SJSA1 (cell line): ENCODE measurements around the gene BRINP1. TPM values are rescaled to one million over a fixed set of nuclear protein-coding genes. Genes with fewer than 3 reads are reported as not detected.

Experiments used
- DNase-seq, 2 experiments: peaks; one replicate each; pipeline ENCODE4 v3.0.0-alpha.2; 2015 to 2020; ENCODE audit warnings: low spot score in 2 of 2, low read depth in 1 of 2
- H3K27ac ChIP-seq: fragments of 250-450 bp; sonication (Bioruptor Pico); 2 replicates; pipeline ENCODE4 v1.5.1; 2020; ENCODE audit warnings: mild to moderate bottlenecking, moderate library complexity
- H3K27me3 ChIP-seq: fragments of 250-450 bp; sonication (Bioruptor Pico); replicated peaks from 2 replicates; pipeline ENCODE4 v1.5.1; 2020; ENCODE audit warnings: mild to moderate bottlenecking, moderate library complexity
- H3K36me3 ChIP-seq: fragments of 250-450 bp; sonication (Bioruptor Pico); 2 replicates; pipeline ENCODE4 v1.5.1; 2020; ENCODE audit warnings: mild to moderate bottlenecking
- H3K4me1 ChIP-seq: fragments of 250-450 bp; sonication (Bioruptor Pico); replicated peaks from 2 replicates; pipeline ENCODE4 v1.6.1; 2021; ENCODE audit warnings: mild to moderate bottlenecking
- H3K4me3 ChIP-seq: fragments of 250-450 bp; sonication (Bioruptor Pico); 2 replicates; pipeline ENCODE4 v1.5.1; 2020; ENCODE audit warnings: mild to moderate bottlenecking
- H3K9me3 ChIP-seq: fragments of 250-450 bp; sonication (Bioruptor Pico); replicated peaks from 2 replicates; pipeline ENCODE4 v1.5.1; 2020; ENCODE audit warnings: mild to moderate bottlenecking
- total RNA-seq: library from RNA; depleted of rRNA; stranded (reverse); fragments of >200 nt; shearing (Covaris generic); gene quantifications from 2 replicates; pipeline ENCODE4 v1.2.3, GENCODE V29; 2014

The BRINP1 gene
- total RNA-seq, 1 experiment from 2014 or later, result not detected

DNA sequence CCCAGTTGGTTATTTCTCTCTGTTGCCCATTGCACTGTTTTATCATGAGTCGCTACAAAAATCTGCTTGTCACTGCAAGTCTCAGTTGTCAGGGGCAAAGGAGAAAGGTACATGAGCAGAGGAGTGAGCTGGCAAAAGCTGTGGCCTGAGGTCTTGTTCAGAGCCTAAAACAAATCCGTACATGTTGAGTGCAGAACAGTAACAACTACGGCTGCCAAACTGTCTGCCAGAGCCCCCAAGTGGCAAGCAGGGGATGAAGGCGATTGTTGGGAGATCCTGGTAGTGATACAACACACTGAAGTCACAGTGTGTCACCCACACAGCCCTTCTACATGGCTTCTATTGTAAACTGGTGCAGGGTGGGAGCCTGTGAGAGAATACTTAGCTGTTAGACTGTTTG, 50.9 kb downstream of the BRINP1 start:
- no peak for DNase-seq
- Histone ChIP-seq H3K9me3 (peaks cover 6% of the 10 kb centered on the region; the same call in 1 of the 2 replicates), H3K36me3 (no peaks in the 10 kb centered on the region), H3K27ac (no peak overlapping the region), H3K4me1 (no peaks in the 10 kb centered on the region), H3K27me3 (no peaks in the 10 kb centered on the region), H3K4me3 (no peak overlapping the region)

GRCh38 chr9:119313846-119314245, 55.4 kb downstream of the BRINP1 start:
- no peaks in the 10 kb centered on the region for H3K27me3 ChIP-seq

GRCh38 chr9:119310741-119311140, 58.5 kb downstream of the BRINP1 start:
- Histone ChIP-seq H3K36me3 (no peaks in the 10 kb centered on the region), H3K4me1 (no peaks in the 10 kb centered on the region), H3K4me3 (no peak overlapping the region), H3K27me3 (no peaks in the 10 kb centered on the region), H3K27ac (no peak overlapping the region), H3K9me3 (peaks cover 7% of the 10 kb centered on the region; the same call in 1 of the 2 replicates)
- no peak for DNase-seq

More at GRCh38 chr9:119313846-119314245, 55.4 kb downstream of the BRINP1 start:
- Histone ChIP-seq H3K36me3 (no peaks in the 10 kb centered on the region), H3K4me1 (no peaks in the 10 kb centered on the region), H3K4me3 (no peak overlapping the region), H3K9me3 (peaks cover 9% of the 10 kb centered on the region; the same call in 1 of the 2 replicates), H3K27ac (no peak overlapping the region)
- DNase-seq, result no peak

DNA sequence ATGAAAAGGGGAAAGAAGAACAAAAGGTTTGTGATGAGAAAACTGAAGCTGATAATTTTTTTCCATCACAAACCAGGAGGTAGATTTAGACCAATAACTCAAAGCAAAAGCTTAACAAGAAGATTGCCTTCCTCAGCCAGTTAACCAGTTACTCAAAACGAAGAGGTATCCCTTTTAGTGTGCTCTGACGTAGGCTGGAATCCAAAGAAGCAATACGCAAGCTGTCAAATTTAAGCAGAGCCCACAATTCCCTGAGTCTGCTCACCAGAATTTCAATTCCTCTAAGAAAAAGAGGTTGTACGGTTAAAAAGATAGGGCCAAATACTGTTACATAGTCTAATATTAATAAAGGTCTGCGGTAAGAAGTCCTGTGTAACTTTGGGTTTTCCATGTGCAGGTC, 61.8 kb downstream of the BRINP1 start:
- Histone ChIP-seq H3K4me1 (no peaks in the 10 kb centered on the region), H3K9me3 (0 out of 2 replicates have a peak, but pooled peaks cover 2% of the 10 kb centered on the region), H3K36me3 (no peaks in the 10 kb centered on the region), H3K4me3 (no peak overlapping the region), H3K27ac (no peak overlapping the region), H3K27me3 (no peaks in the 10 kb centered on the region)
- no peak for DNase-seq

GRCh38 chr9:119304555-119304954, 64.7 kb downstream of the BRINP1 start:
- no peaks in the 10 kb centered on the region for H3K36me3 ChIP-seq
- H3K9me3 ChIP-seq, result no peaks in the 10 kb centered on the region
- no peak overlapping the region for H3K27ac ChIP-seq
- H3K27me3 ChIP-seq, result no peaks in the 10 kb centered on the region
- no peak for DNase-seq
- no peak overlapping the region for H3K4me3 ChIP-seq
- H3K4me1 ChIP-seq, result no peaks in the 10 kb centered on the region

GRCh38 chr9:119302988-119303698, 66.1 kb downstream of the BRINP1 start:
- DNase-seq, result no peak

GRCh38 chr9:119298076-119298853, 71.0 kb downstream of the BRINP1 start:
- Histone ChIP-seq H3K9me3 (no peaks in the 10 kb centered on the region), H3K4me1 (no peaks in the 10 kb centered on the region), H3K27me3 (no peaks in the 10 kb centered on the region), H3K36me3 (no peaks in the 10 kb centered on the region), H3K27ac (no peak overlapping the region), H3K4me3 (no peak overlapping the region)
- no peak for DNase-seq

More at GRCh38 chr9:119302988-119303698, 66.1 kb downstream of the BRINP1 start:
- no peak overlapping the region for H3K4me3 ChIP-seq
- H3K9me3 ChIP-seq, result no peaks in the 10 kb centered on the region
- no peak overlapping the region for H3K27ac ChIP-seq
- no peaks in the 10 kb centered on the region for H3K27me3 ChIP-seq
- H3K36me3 ChIP-seq, result no peaks in the 10 kb centered on the region
- no peaks in the 10 kb centered on the region for H3K4me1 ChIP-seq

DNA sequence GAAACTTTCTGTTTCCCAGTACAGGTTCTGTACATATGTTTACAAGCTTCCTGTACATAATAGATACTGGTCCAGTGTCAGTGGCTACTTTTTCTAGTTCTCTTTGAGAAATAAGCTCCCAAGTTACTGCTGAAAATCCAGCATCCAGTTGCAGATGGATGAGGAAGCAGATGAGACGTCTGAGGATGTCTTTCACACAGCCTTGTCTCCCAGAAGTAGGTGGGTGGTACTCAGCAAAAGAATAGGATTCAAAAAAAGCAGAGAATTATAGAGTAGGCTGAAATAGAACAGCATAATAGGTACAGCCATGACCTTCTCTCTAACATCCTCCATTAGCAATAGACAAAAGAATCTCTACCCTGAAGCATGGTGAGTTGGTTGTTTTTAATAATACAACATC, 77.7 kb downstream of the BRINP1 start:
- Histone ChIP-seq H3K4me3 (no peak overlapping the region), H3K36me3 (no peaks in the 10 kb centered on the region), H3K27ac (no peak overlapping the region), H3K9me3 (no peaks in the 10 kb centered on the region), H3K4me1 (no peaks in the 10 kb centered on the region), H3K27me3 (no peaks in the 10 kb centered on the region)
- no peak for DNase-seq

- Histone ChIP-seq H3K27me3 (no peaks in the 10 kb centered on the region), H3K4me3 (no peak overlapping the region), H3K27ac (no peak overlapping the region), H3K9me3 (no peaks in the 10 kb centered on the region), H3K36me3 (no peaks in the 10 kb centered on the region), H3K4me1 (no peaks in the 10 kb centered on the region)
- DNase-seq, result no peak
Observed at GRCh38 chr9:119289740-119290433, 79.3 kb downstream of the BRINP1 start.

- Histone ChIP-seq H3K9me3 (no peaks in the 10 kb centered on the region), H3K27ac (no peak overlapping the region), H3K4me3 (no peak overlapping the region), H3K36me3 (no peaks in the 10 kb centered on the region), H3K4me1 (no peaks in the 10 kb centered on the region), H3K27me3 (no peaks in the 10 kb centered on the region)
- no peak for DNase-seq
Observed at GRCh38 chr9:119284587-119285337, 84.5 kb downstream of the BRINP1 start.

DNA sequence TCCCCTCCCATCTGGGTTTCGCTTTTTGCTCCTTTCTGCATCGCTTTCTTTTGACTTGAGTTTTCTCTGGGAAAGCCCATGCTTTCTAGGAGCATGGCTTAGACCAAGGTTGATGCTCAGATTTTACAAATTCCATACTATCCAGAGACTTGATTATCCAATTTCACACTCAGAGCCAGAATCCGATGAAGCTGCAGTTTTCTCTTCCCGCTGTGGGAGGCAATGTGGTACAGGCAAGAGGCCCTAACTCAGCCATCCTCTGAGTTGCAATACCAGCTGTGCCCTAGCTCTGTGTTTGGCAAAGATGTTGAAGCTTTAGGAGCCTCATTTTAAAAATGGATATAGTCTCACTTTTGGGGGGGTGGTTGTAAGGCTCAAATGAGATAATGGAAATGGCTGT, 85.1 kb downstream of the BRINP1 start:
- H3K4me1 ChIP-seq, result no peaks in the 10 kb centered on the region
- no peaks in the 10 kb centered on the region for H3K27me3 ChIP-seq
- no peaks in the 10 kb centered on the region for H3K36me3 ChIP-seq
- H3K27ac ChIP-seq, result no peak overlapping the region
- no peaks in the 10 kb centered on the region for H3K9me3 ChIP-seq
- DNase-seq, result no peak
- no peak overlapping the region for H3K4me3 ChIP-seq

DNA sequence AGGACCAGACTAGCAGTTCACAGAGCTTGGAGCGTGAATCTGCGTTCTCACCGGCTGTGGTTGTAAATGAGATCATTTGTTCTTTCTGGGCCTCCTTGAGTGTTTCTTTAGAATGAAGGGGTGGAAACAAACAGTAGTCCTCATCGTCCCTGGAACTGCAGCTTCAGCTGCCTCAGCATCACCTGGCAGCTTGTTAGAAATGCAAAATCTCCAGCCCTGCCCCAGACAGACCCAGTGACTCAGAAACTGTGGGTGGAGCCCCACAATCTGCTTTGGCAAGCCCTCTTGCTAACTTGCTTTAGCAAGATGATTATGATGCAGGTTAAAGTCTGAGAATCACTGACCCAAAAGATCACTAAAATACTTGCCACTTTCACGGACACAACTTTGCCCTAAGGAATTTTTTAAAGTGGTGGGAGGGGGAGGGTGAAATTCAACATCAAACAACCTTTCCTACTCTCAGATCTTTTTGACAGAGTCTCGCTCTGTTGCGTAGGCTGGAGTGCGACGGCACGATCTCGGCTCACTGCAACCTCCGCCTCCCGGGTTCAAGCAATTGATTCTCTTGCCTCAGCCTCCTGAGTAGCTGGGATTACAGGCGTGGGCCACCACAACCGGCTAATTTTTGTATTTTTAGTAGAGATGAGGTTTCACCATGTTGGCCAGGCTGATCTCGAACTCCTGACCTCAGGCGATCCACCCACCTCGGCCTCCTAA, 86.0 kb downstream of the BRINP1 start:
- no peak for DNase-seq
- H3K4me1 ChIP-seq, result no peaks in the 10 kb centered on the region
- no peaks in the 10 kb centered on the region for H3K27me3 ChIP-seq
- no peaks in the 10 kb centered on the region for H3K9me3 ChIP-seq
- H3K4me3 ChIP-seq, result no peak overlapping the region
- H3K36me3 ChIP-seq, result no peaks in the 10 kb centered on the region
- no peak overlapping the region for H3K27ac ChIP-seq
